Suprapubic skin (tissue), 4 donors: Measurements from ENCODE around the gene AMOTL2. TPM values are rescaled to one million over a fixed set of nuclear protein-coding genes. Genes with fewer than 3 reads are reported as not detected.

ENCODE experiments used
- DNase-seq, 2 donors: peaks; one replicate each; pipeline ENCODE4 v3.0.0-alpha.2; 2019; ENCODE audit warnings: low spot score in 2 of 2
- H3K27ac ChIP-seq: fragments of 200-600 bp; sonication (generic); one replicate; pipeline ENCODE4 v1.5.1; 2019
- H3K27me3 ChIP-seq: fragments of 200-600 bp; sonication (generic); one replicate; pipeline ENCODE4 v1.5.1; 2019
- H3K36me3 ChIP-seq: fragments of 200-600 bp; sonication (generic); one replicate; pipeline ENCODE4 v1.5.1; 2019
- H3K4me1 ChIP-seq: fragments of 200-600 bp; sonication (generic); one replicate; pipeline ENCODE4 v1.5.1; 2019
- H3K4me3 ChIP-seq: fragments of 200-600 bp; sonication (generic); one replicate; pipeline ENCODE4 v1.5.1; 2019; ENCODE audit warnings: mild to moderate bottlenecking
- H3K9me3 ChIP-seq: fragments of 200-600 bp; sonication (generic); one replicate; pipeline ENCODE4 v1.5.1; 2019
- EP300 ChIP-seq: sonication (generic); formaldehyde crosslinking; IDR thresholded peaks from one replicate; pipeline ENCODE4 v1.6.1; 2017; ENCODE audit warnings: antibody characterized with exemption
- POLR2A ChIP-seq, 2 donors: fragments of 450-650 bp; IDR thresholded peaks; one replicate each; pipeline ENCODE4 v1.6.1; 2017; ENCODE audit warnings: antibody characterized with exemption in 2 of 2, mild to moderate bottlenecking in 2 of 2, moderate library complexity in 2 of 2
- POLR2AphosphoS5 ChIP-seq, 3 donors: sonication (generic); formaldehyde crosslinking; IDR thresholded peaks; one replicate each; pipeline ENCODE4 v1.6.1; 2017; ENCODE audit warnings: antibody characterized with exemption in 3 of 3
- WGBS: methylation state at CpG from one replicate; pipeline ENCODE4 v1.1.5; 2018; 5-methylcytosine and 5-hydroxymethylcytosine counted together
- total RNA-seq, 4 donors: library from RNA; depleted of rRNA; stranded (reverse); fragments of >200 nt; gene quantifications; one replicate each; pipeline ENCODE4 v1.1.0, GENCODE V29; 2016
- TF ChIP-seq, protein P1 (sequence below), 2 donors: fragments of 200-600 bp in 1 of 2; fragments of 450-650 bp in 1 of 2; sonication (generic) in 1 of 2; IDR thresholded peaks; one replicate each; pipeline ENCODE4 v1.5.1; 2016 to 2019; ENCODE audit warnings: antibody characterized with exemption in 2 of 2, mild to moderate bottlenecking in 1 of 2, moderate library complexity in 1 of 2

Gene AMOTL2
- total RNA-seq, 4 donors from 2014 or later = 80.4 to 118 (median 95.8) TPM

DNA sequence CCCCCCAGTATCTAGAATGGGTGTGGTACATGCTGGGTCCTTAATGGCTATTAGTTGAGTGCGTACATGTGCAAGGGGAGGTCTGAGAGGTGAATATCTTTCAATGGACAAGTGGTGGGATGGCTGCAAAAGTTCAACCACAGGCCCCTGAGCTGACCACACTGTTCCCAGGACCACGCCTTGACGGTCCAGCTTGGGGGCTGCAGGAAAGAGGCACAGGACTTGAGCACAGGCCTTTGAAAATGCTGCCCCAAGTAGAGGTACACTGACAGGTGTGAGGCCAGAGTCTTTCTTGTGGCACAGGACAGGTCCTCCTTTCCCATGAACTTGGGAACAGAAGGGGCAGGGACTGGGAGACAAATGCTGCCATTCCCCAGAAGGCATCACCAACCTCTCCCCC lies 24.0 kb downstream of the AMOTL2 start:
- Histone ChIP-seq H3K27ac (peak overlapping the region; percentile 75), H3K4me1 (peaks cover 73% of the 10 kb centered on the region)

DNA sequence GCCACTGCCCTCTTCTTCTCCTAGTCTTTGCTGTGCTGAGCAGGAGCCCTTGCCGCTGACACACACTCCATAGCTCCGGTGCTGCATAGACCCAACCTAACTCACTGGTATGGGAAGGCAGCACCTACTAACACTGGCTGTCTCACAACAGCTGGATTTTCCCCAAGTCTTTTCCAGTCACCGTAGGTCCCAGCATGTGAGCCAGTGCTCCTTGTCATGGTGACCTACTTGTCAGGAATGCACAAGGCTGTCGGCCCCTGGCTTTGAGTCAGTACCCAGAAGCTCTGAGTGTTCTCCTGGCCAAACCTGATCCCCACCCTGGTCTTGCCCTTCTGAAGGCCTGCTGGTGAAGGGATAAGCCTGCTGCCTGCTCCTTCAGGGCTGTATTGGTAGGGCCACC lies 25.7 kb downstream of the AMOTL2 start:
- Histone ChIP-seq H3K36me3 (no peaks in the 10 kb centered on the region), H3K27me3 (no peaks in the 10 kb centered on the region), H3K4me1 (peaks cover 57% of the 10 kb centered on the region), H3K27ac (peak overlapping the region; percentile 17), H3K4me3 (no peak overlapping the region), H3K9me3 (no peaks in the 10 kb centered on the region)
- no peak for DNase-seq
- WGBS = 53% methylated on average over 4 of the region's 4 CpGs
- TF ChIP-seq EP300 = no peak
- TF ChIP-seq, protein P1, sequence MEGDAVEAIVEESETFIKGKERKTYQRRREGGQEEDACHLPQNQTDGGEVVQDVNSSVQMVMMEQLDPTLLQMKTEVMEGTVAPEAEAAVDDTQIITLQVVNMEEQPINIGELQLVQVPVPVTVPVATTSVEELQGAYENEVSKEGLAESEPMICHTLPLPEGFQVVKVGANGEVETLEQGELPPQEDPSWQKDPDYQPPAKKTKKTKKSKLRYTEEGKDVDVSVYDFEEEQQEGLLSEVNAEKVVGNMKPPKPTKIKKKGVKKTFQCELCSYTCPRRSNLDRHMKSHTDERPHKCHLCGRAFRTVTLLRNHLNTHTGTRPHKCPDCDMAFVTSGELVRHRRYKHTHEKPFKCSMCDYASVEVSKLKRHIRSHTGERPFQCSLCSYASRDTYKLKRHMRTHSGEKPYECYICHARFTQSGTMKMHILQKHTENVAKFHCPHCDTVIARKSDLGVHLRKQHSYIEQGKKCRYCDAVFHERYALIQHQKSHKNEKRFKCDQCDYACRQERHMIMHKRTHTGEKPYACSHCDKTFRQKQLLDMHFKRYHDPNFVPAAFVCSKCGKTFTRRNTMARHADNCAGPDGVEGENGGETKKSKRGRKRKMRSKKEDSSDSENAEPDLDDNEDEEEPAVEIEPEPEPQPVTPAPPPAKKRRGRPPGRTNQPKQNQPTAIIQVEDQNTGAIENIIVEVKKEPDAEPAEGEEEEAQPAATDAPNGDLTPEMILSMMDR (IDR thresholded peaks at IDR 0.05) = no peak
- no peak for TF ChIP-seq POLR2AphosphoS5 (IDR thresholded peaks at IDR 0.05)
- TF ChIP-seq POLR2A (IDR thresholded peaks at IDR 0.05) = no peak

More for the DNA sequence above, 24.0 kb downstream of the AMOTL2 start:
- TF ChIP-seq, protein P1 (IDR thresholded peaks at IDR 0.05) = no peak
- TF ChIP-seq POLR2A (IDR thresholded peaks at IDR 0.05) = no peak
- TF ChIP-seq EP300 = no peak
- no peak for TF ChIP-seq POLR2AphosphoS5 (IDR thresholded peaks at IDR 0.05)
- Histone ChIP-seq H3K9me3 (no peaks in the 10 kb centered on the region), H3K36me3 (peaks cover 11% of the 10 kb centered on the region), H3K4me3 (no peak overlapping the region), H3K27me3 (no peaks in the 10 kb centered on the region)
- 93% methylated on average over 3 of the region's 3 CpGs for WGBS
- no peak for DNase-seq

DNA sequence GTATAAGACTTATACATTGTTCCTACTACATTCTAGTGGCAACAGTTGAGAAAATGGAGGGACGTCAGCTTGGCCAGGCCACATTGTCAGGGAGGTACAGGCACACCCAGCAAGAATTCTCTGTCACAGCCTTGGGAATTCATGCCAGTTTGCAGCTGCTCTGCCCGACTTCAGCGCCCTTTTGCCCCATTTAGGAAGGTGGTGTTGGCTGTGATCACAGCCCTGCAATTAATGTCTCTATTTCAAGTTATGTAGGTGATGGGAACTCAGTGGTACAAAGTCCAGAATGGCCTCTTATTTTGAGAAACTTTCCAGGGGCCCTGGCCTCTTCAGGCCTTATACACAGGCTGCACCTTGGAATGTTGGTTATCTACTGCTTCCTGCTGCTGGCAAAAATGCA lies 26.7 kb downstream of the AMOTL2 start:
- TF ChIP-seq, protein P1 (IDR thresholded peaks at IDR 0.05) = no peak
- TF ChIP-seq POLR2A (IDR thresholded peaks at IDR 0.05) (no peak), POLR2AphosphoS5 (IDR thresholded peaks at IDR 0.05) (no peak), EP300 (no peak)
- no peak overlapping the region for H3K4me3 ChIP-seq
- WGBS = 68% methylated on average over 3 of the region's 3 CpGs
- H3K27ac ChIP-seq = no peak overlapping the region
- DNase-seq = peak in 1 of 2 donors; percentile 24
- H3K4me1 ChIP-seq = peaks cover 47% of the 10 kb centered on the region
- no peaks in the 10 kb centered on the region for H3K27me3 ChIP-seq
- H3K36me3 ChIP-seq = no peaks in the 10 kb centered on the region
- no peaks in the 10 kb centered on the region for H3K9me3 ChIP-seq

DNA sequence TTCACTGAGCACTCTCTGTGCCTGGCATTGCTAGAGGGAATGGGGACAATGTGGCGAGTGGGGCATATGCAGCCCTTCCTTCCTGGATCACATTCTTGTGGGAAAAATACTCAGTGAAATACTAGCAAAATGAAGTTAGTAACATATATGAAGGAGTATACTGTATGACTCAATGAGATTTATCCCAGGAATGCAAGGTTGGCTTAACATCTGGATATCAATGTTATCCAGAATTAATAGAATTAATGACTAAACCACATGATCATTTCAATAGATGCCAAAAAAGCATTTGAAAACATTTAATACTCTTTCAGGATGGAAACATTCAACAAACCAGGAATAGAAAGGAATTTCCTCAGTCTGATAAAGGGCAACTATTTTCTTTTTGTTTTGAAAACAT lies 27.5 kb downstream of the AMOTL2 start:
- DNase-seq = peak in 1 of 2 donors; percentile 14
- Histone ChIP-seq H3K27ac (no peak overlapping the region), H3K9me3 (no peaks in the 10 kb centered on the region), H3K4me1 (peaks cover 39% of the 10 kb centered on the region), H3K27me3 (no peaks in the 10 kb centered on the region), H3K4me3 (no peak overlapping the region), H3K36me3 (no peaks in the 10 kb centered on the region)
- TF ChIP-seq POLR2A (IDR thresholded peaks at IDR 0.05) (no peak), EP300 (no peak), POLR2AphosphoS5 (IDR thresholded peaks at IDR 0.05) (no peak)
- TF ChIP-seq, protein P1 (IDR thresholded peaks at IDR 0.05) = no peak
- 0% methylated on average over 1 of the region's 1 CpG for WGBS

DNA sequence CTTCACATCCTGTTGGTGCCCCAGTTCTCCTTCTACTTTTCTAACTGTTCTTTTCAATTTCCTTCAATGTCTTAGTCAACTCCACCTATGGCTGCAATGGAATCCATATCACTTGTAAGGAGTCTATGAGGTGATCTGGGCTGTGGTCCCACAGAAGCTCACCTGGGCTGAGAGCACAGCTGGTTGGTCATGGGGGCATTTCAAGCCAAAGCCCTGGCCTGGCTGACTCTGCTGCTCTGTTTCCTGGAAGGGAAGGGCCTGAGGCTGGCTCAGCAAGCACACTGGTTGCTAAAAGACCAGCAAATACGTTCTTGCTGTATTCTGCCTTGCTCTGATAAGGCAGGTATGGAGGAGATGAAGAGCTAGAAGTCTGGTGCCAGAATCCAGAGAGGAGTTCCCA lies 29.0 kb downstream of the AMOTL2 start:
- H3K27ac ChIP-seq = no peak overlapping the region
- 71% methylated on average over 1 of the region's 1 CpG for WGBS
- H3K9me3 ChIP-seq = no peaks in the 10 kb centered on the region
- peaks cover 30% of the 10 kb centered on the region for H3K4me1 ChIP-seq
- TF ChIP-seq EP300 (no peak), POLR2A (IDR thresholded peaks at IDR 0.05) (no peak), POLR2AphosphoS5 (IDR thresholded peaks at IDR 0.05) (no peak)
- TF ChIP-seq, protein P1 (IDR thresholded peaks at IDR 0.05) = no peak
- DNase-seq = peak in 1 of 2 donors; percentile 50
- H3K27me3 ChIP-seq = no peaks in the 10 kb centered on the region
- no peaks in the 10 kb centered on the region for H3K36me3 ChIP-seq
- no peak overlapping the region for H3K4me3 ChIP-seq
